Mammary epithelial cell (primary cell): ENCODE measurements around the gene FMN1.

ENCODE experiments used
- CTCF ChIP-seq, 2 donors: IDR thresholded peaks in 1 of 2; conservative IDR thresholded peaks in 1 of 2; 2 replicates each; pipeline ENCODE4 v1.5.1; 2011 to 2012; ENCODE audit warnings: inconsistent platforms in 2 of 2, low read length in 2 of 2, mild to moderate bottlenecking in 2 of 2, control low read depth in 1 of 2, low read depth in 1 of 2; ENCODE audit not compliant: insufficient read depth in 1 of 2; ENCODE audit errors: extremely low read depth in 1 of 2
- EZH2 ChIP-seq: IDR thresholded peaks from 2 replicates; pipeline ENCODE4 v1.6.1; 2012; ENCODE audit warnings: low read length, inconsistent platforms, borderline replicate concordance

GRCh38 chr15:33154351-33155166 lies 40.0 kb downstream of the FMN1 start:
- TF ChIP-seq CTCF (conservative IDR thresholded peaks at IDR 0.05 in 1 of 2, IDR thresholded peaks at IDR 0.05 in 1 of 2; ENCODE audit: extremely low read depth in 1 of 2, insufficient read depth in 1 of 2, low read depth in 1 of 2, low read length in 2 of 2), result no peak
- no peak for TF ChIP-seq EZH2
